ENCODE results near the gene LTBP3. TPM values are rescaled to one million over a fixed set of nuclear protein-coding genes. Genes with fewer than 3 reads are reported as not detected.

Gene LTBP3
- total and polyA plus RNA-seq, 2 of the 13 experiments (the other 11 are each of a cell fraction or from before 2014, with no cell fraction given) = 12.2 to 68.1 TPM

DNA sequence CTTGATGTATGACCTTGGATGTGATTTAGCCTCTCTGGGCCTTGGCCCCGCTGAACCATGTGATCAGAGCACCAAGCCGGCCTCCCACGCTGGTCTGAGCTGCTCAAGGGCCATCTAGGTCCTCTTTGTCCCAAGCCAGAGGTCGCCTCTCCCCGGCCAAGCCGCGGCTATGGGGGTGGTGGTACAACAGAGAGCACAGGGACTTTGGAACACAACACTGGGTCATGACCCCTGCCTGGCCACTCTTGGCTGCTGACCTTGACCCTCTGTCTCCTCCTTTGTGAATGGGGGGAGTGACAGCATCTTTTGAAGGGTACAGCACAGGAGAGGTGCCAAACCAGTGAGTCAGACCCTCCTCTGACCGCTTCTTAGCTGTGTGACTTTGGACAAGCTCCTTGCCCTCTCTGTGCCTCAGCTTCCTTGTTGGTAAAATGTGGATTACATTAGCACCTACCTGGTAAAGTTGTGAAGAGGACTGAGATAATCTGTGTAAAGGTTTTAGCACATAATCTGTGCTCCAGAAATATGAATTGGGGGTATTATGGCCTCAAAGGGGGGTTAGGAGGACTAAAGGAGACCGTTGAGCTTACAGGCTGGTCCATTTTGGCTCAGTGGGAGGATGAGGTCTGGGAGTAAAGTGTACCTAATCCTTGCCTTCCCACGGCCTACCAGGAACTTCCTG is 28.5 kb downstream of the LTBP3 start:
- no TSS peak for BruUV-seq (replicated peaks)
- Histone ChIP-seq H3K27ac (ENCODE audit: extremely low read length, insufficient read depth, low read length) (peak overlapping the region; percentile 66), H3K36me3 (replicated peaks in 1 of 2; ENCODE audit: control insufficient read depth in 1 of 2, insufficient read depth in 2 of 2, low read length in 2 of 2) (peaks cover 17 to 35% of the 10 kb centered on the region in 2 experiments), H2AFZ (ENCODE audit: low read length) (no peak overlapping the region), H3K4me2 (ENCODE audit: low read depth, low read length) (peak overlapping the region; percentile 62), H3K79me2 (ENCODE audit: insufficient read depth, low read length) (peaks cover 19% of the 10 kb centered on the region), H3K9ac (ENCODE audit: insufficient read depth, low read depth, low read length) (0 out of 2 replicates have a peak overlapping the region, but pooled peaks have one; percentile 17), H3K4me1 (ENCODE audit: insufficient read depth, low read length) (peaks cover 47% of the 10 kb centered on the region), H3K27me3 (ENCODE audit: control insufficient read depth in 1 of 2, insufficient read depth in 2 of 2, low read length in 2 of 2) (no peaks in the 10 kb centered on the region; a peak in 1 of 5 replicates), H3K9me3 (ENCODE audit: low read length) (no peaks in the 10 kb centered on the region), H3K4me3 (replicated peaks in 1 of 3; ENCODE audit: insufficient read depth in 1 of 3, low read depth in 2 of 3, low read length in 3 of 3) (0 out of 6 replicates have a peak overlapping the region, but pooled peaks of 1 of the 3 experiments have one; percentile 32), H4K20me1 (ENCODE audit: insufficient read depth, low read length) (0 out of 2 replicates have a peak, but pooled peaks cover 3% of the 10 kb centered on the region)
- FAIRE-seq = peak; percentile 80
- POLR2A ChIA-PET = interaction anchor here (0.6 to 1.7 kb wide), 12 partner anchors 8 to 145 kb away, joined by 3 to 12 read pairs (median 5); partner anchors contain the start of gene NEAT1
- in situ Hi-C loops (cut with HindIII; ENCODE audit: extremely low pct_ligation_motif_present, low pct_unique_long_range_greater_than_20kb) = no loop called here
- DNase-seq (ENCODE audit: low spot score) = peak; percentile 50
- CTCF ChIA-PET (ENCODE audit: low intra/inter-chr PET ratio, low total read pairs) = no interaction called here
- ATAC-seq = peak; percentile 71
- 35% methylated on average over 3 of the region's 10 CpGs for WGBS (ENCODE audit: low lambda C conversion rate)
- intact Hi-C loops (cut with micrococcal nuclease; ENCODE audit: unreplicated experiment) = no loop called here
- TF ChIP-seq, protein P1, sequence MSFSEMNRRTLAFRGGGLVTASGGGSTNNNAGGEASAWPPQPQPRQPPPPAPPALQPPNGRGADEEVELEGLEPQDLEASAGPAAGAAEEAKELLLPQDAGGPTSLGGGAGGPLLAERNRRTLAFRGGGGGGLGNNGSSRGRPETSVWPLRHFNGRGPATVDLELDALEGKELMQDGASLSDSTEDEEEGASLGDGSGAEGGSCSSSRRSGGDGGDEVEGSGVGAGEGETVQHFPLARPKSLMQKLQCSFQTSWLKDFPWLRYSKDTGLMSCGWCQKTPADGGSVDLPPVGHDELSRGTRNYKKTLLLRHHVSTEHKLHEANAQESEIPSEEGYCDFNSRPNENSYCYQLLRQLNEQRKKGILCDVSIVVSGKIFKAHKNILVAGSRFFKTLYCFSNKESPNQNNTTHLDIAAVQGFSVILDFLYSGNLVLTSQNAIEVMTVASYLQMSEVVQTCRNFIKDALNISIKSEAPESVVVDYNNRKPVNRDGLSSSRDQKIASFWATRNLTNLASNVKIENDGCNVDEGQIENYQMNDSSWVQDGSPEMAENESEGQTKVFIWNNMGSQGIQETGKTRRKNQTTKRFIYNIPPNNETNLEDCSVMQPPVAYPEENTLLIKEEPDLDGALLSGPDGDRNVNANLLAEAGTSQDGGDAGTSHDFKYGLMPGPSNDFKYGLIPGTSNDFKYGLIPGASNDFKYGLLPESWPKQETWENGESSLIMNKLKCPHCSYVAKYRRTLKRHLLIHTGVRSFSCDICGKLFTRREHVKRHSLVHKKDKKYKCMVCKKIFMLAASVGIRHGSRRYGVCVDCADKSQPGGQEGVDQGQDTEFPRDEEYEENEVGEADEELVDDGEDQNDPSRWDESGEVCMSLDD (CRISPR knock-in tag; IDR thresholded peaks at IDR 0.05; ENCODE audit: borderline replicate concordance) = no peak
- TF ChIP-seq HDAC1 (CRISPR knock-in tag; IDR thresholded peaks at IDR 0.05) (peak; percentile 64; the same call in 1 of the 2 replicates), ZNF329 (CRISPR knock-in tag; IDR thresholded peaks at IDR 0.05; ENCODE audit: low read depth) (no peak), ZNF550 (CRISPR knock-in tag; IDR thresholded peaks at IDR 0.05; ENCODE audit: borderline replicate concordance) (no peak), MYC (CRISPR knock-in tag; IDR thresholded peaks at IDR 0.05; ENCODE audit: borderline replicate concordance) (peak; percentile 41; the same call in 1 of the 2 replicates), ZNF614 (CRISPR knock-in tag; IDR thresholded peaks at IDR 0.05; ENCODE audit: borderline replicate concordance) (no peak), SKI (IDR thresholded peaks at IDR 0.05; ENCODE audit: partially characterized antibody) (peak; percentile 83), RCOR2 (CRISPR knock-in tag; IDR thresholded peaks at IDR 0.05) (peak; percentile 94), SOX13 (IDR thresholded peaks at IDR 0.05) (no peak), SOX13 (CRISPR knock-in tag; conservative IDR thresholded peaks at IDR 0.05 in 1 of 2, IDR thresholded peaks at IDR 0.05 in 1 of 2) (peak in 1 of 2 experiments; percentile 67; a peak in 2 of 4 replicates), JUN (CRISPR knock-in tag; IDR thresholded peaks at IDR 0.05) (peak; percentile 46; the same call in 1 of the 2 replicates), ZNF549 (CRISPR knock-in tag; IDR thresholded peaks at IDR 0.05) (no peak)
- TF ChIP-seq, protein P2, sequence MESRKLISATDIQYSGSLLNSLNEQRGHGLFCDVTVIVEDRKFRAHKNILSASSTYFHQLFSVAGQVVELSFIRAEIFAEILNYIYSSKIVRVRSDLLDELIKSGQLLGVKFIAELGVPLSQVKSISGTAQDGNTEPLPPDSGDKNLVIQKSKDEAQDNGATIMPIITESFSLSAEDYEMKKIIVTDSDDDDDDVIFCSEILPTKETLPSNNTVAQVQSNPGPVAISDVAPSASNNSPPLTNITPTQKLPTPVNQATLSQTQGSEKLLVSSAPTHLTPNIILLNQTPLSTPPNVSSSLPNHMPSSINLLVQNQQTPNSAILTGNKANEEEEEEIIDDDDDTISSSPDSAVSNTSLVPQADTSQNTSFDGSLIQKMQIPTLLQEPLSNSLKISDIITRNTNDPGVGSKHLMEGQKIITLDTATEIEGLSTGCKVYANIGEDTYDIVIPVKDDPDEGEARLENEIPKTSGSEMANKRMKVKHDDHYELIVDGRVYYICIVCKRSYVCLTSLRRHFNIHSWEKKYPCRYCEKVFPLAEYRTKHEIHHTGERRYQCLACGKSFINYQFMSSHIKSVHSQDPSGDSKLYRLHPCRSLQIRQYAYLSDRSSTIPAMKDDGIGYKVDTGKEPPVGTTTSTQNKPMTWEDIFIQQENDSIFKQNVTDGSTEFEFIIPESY (CRISPR knock-in tag; IDR thresholded peaks at IDR 0.05) = no peak
- TF ChIP-seq, protein P3, sequence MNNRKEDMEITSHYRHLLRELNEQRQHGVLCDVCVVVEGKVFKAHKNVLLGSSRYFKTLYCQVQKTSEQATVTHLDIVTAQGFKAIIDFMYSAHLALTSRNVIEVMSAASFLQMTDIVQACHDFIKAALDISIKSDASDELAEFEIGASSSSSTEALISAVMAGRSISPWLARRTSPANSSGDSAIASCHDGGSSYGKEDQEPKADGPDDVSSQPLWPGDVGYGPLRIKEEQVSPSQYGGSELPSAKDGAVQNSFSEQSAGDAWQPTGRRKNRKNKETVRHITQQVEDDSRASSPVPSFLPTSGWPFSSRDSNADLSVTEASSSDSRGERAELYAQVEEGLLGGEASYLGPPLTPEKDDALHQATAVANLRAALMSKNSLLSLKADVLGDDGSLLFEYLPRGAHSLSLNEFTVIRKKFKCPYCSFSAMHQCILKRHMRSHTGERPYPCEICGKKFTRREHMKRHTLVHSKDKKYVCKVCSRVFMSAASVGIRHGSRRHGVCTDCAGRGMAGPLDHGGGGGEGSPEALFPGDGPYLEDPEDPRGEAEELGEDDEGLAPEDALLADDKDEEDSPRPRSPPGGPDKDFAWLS (CRISPR knock-in tag; IDR thresholded peaks at IDR 0.05; ENCODE audit: borderline replicate concordance) = no peak
- TF ChIP-seq, protein P4, sequence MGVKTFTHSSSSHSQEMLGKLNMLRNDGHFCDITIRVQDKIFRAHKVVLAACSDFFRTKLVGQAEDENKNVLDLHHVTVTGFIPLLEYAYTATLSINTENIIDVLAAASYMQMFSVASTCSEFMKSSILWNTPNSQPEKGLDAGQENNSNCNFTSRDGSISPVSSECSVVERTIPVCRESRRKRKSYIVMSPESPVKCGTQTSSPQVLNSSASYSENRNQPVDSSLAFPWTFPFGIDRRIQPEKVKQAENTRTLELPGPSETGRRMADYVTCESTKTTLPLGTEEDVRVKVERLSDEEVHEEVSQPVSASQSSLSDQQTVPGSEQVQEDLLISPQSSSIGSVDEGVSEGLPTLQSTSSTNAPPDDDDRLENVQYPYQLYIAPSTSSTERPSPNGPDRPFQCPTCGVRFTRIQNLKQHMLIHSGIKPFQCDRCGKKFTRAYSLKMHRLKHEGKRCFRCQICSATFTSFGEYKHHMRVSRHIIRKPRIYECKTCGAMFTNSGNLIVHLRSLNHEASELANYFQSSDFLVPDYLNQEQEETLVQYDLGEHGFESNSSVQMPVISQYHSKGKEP (CRISPR knock-in tag; IDR thresholded peaks at IDR 0.05) = no peak
